Measurements from ENCODE around the gene KLHDC8B. TPM values are rescaled to one million over a fixed set of nuclear protein-coding genes. Genes with fewer than 3 reads are reported as not detected.

Gene KLHDC8B
- total and polyA plus RNA-seq, 4 donors = 8.1 to 17.1 (median 9.4) TPM

- Histone ChIP-seq H3K4me3 (ENCODE audit: low read depth in 1 of 3, low read length in 3 of 3) (no peak overlapping the region), H3K4me1 (ENCODE audit: control insufficient read depth in 4 of 4, insufficient read depth in 4 of 4, low read length in 3 of 4) (peaks cover 0 to 7% (median 2%) of the 10 kb centered on the region in 4 donors), H3K9ac (ENCODE audit: low read depth in 1 of 2, low read length in 2 of 2) (no peak overlapping the region), H3K27me3 (ENCODE audit: control insufficient read depth in 4 of 4, insufficient read depth in 4 of 4, low read length in 3 of 4) (no peaks in the 10 kb centered on the region), H3K9me3 (ENCODE audit: control insufficient read depth in 4 of 4, low read length in 3 of 4) (no peaks in the 10 kb centered on the region), H3K36me3 (ENCODE audit: control insufficient read depth in 4 of 4, insufficient read depth in 3 of 4, low read depth in 1 of 4, low read length in 3 of 4) (peaks cover 0 to 46% (median 20%) of the 10 kb centered on the region in 4 donors), H3K27ac (ENCODE audit: low read depth in 1 of 2, low read length in 2 of 2) (no peak overlapping the region)
- no peak for DNase-seq (ENCODE audit: low spot score)
- TF ChIP-seq TAF1 (conservative IDR thresholded peaks at IDR 0.05) (no peak), RAD21 (IDR thresholded peaks at IDR 0.05) (no peak), JUND (IDR thresholded peaks at IDR 0.05) (no peak), HNF4G (IDR thresholded peaks at IDR 0.05) (no peak), FOXA2 (IDR thresholded peaks at IDR 0.05) (no peak), FOXA1 (IDR thresholded peaks at IDR 0.05) (no peak), YY1 (IDR thresholded peaks at IDR 0.05) (no peak), GABPA (IDR thresholded peaks at IDR 0.05 in 1 of 2, conservative IDR thresholded peaks at IDR 0.05 in 1 of 2) (no peak), SP1 (IDR thresholded peaks at IDR 0.05) (no peak), EGR1 (IDR thresholded peaks at IDR 0.05; ENCODE audit: low read depth in 2 of 2) (no peak), HNF4A (conservative IDR thresholded peaks at IDR 0.05) (no peak), MAX (IDR thresholded peaks at IDR 0.05) (no peak), NR2F2 (IDR thresholded peaks at IDR 0.05) (no peak), RXRA (IDR thresholded peaks at IDR 0.05) (no peak)
- TF ChIP-seq, protein P1, sequence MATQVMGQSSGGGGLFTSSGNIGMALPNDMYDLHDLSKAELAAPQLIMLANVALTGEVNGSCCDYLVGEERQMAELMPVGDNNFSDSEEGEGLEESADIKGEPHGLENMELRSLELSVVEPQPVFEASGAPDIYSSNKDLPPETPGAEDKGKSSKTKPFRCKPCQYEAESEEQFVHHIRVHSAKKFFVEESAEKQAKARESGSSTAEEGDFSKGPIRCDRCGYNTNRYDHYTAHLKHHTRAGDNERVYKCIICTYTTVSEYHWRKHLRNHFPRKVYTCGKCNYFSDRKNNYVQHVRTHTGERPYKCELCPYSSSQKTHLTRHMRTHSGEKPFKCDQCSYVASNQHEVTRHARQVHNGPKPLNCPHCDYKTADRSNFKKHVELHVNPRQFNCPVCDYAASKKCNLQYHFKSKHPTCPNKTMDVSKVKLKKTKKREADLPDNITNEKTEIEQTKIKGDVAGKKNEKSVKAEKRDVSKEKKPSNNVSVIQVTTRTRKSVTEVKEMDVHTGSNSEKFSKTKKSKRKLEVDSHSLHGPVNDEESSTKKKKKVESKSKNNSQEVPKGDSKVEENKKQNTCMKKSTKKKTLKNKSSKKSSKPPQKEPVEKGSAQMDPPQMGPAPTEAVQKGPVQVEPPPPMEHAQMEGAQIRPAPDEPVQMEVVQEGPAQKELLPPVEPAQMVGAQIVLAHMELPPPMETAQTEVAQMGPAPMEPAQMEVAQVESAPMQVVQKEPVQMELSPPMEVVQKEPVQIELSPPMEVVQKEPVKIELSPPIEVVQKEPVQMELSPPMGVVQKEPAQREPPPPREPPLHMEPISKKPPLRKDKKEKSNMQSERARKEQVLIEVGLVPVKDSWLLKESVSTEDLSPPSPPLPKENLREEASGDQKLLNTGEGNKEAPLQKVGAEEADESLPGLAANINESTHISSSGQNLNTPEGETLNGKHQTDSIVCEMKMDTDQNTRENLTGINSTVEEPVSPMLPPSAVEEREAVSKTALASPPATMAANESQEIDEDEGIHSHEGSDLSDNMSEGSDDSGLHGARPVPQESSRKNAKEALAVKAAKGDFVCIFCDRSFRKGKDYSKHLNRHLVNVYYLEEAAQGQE (IDR thresholded peaks at IDR 0.05) = no peak
- TF ChIP-seq, protein P2, sequence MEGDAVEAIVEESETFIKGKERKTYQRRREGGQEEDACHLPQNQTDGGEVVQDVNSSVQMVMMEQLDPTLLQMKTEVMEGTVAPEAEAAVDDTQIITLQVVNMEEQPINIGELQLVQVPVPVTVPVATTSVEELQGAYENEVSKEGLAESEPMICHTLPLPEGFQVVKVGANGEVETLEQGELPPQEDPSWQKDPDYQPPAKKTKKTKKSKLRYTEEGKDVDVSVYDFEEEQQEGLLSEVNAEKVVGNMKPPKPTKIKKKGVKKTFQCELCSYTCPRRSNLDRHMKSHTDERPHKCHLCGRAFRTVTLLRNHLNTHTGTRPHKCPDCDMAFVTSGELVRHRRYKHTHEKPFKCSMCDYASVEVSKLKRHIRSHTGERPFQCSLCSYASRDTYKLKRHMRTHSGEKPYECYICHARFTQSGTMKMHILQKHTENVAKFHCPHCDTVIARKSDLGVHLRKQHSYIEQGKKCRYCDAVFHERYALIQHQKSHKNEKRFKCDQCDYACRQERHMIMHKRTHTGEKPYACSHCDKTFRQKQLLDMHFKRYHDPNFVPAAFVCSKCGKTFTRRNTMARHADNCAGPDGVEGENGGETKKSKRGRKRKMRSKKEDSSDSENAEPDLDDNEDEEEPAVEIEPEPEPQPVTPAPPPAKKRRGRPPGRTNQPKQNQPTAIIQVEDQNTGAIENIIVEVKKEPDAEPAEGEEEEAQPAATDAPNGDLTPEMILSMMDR (IDR thresholded peaks at IDR 0.05; ENCODE audit: low read depth, low read length, missing input control) = no peak
- TF ChIP-seq, protein P3, sequence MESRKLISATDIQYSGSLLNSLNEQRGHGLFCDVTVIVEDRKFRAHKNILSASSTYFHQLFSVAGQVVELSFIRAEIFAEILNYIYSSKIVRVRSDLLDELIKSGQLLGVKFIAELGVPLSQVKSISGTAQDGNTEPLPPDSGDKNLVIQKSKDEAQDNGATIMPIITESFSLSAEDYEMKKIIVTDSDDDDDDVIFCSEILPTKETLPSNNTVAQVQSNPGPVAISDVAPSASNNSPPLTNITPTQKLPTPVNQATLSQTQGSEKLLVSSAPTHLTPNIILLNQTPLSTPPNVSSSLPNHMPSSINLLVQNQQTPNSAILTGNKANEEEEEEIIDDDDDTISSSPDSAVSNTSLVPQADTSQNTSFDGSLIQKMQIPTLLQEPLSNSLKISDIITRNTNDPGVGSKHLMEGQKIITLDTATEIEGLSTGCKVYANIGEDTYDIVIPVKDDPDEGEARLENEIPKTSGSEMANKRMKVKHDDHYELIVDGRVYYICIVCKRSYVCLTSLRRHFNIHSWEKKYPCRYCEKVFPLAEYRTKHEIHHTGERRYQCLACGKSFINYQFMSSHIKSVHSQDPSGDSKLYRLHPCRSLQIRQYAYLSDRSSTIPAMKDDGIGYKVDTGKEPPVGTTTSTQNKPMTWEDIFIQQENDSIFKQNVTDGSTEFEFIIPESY (IDR thresholded peaks at IDR 0.05) = no peak
- TF ChIP-seq, protein P4, sequence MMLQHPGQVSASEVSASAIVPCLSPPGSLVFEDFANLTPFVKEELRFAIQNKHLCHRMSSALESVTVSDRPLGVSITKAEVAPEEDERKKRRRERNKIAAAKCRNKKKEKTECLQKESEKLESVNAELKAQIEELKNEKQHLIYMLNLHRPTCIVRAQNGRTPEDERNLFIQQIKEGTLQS (IDR thresholded peaks at IDR 0.05) = no peak
- WGBS = 88% methylated on average over 14 of the region's 14 CpGs
Observed at GRCh38 chr3:49124991-49125670, 46.3 kb upstream of the KLHDC8B start.
